HG03571 (cell line): ENCODE results near the gene DLGAP1.

Experiments used
- ATAC-seq: cut with Tn5 transposase; IDR thresholded peaks from one replicate; pipeline ENCODE4 v1.9.1; 2021; ENCODE audit not compliant: unreplicated experiment

Gene DLGAP1

DNA sequence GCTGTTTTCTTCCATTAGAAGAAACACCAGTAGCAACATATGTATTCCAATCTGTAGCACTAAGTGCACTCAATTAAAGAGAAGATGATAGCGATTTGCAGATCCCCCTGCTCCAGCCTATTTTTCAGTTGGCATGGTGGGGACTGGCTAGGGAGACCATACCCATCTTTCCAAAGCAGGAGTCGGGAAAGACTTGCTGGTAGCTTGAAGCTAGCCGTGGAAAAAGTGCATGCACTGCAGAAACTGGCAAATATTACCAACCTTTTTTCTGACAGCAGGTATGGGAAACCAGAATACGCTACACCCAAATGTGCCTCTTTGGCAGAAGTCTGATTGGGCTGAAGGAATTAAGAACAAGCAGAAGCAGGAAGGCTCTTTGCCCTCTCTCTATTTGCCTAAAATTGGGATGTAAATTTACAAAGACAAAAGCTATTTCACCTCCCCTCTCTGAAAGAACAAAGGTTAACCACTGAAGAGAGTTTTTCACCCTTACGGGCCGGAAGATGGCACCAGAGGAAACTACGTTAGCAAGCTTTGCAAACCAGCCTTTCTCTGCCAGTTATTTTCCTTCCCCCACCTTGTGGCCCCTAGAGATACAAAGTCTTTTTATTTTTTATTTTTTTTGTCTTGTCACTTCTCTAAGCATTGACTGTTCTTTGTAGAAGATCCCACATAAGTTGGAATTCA lies 273.1 kb downstream of the DLGAP1 start:
- ATAC-seq: no peak

DNA sequence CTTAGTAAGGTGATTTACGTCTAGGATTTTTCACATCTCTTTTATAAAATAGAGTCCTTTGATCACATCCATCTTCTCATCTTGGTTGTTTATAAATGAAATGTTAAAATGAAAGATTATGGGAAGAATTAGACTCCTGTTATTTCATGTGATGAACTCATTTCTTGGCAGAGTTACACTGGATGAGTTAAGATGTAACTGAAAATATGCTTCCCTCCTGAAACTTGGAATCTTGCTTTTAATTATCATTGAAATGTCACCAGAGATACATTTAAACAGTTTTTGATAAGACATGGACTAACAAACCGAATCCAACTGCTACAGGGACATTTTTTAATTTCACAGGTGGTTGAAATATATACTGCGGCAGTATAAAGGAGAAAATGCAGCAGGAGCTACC lies 274.0 kb downstream of the DLGAP1 start:
- no peak for ATAC-seq

- ATAC-seq: no peak
These were observed 282.7 kb downstream of the DLGAP1 start for GRCh38 chr18:4172196-4173100.

DNA sequence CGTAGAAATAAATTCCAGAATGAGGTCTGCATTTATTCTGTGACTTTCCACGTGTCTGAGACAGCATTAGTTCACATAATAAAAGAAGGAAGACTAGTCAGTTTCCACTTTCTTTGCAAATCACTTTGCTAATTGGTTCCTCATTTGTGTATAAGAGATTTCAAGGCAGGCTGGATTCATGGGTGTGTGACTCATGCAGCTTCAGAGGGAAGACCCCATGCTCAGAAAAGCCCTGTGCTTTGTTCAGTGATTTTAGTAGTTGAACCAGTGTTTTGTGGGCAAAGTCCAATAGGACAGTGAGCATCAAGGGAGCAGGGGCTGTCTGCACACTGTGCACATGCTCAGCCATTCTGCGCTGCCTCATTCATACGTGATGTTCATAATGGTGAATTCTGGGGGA lies 297.8 kb downstream of the DLGAP1 start:
- ATAC-seq: no peak

DNA sequence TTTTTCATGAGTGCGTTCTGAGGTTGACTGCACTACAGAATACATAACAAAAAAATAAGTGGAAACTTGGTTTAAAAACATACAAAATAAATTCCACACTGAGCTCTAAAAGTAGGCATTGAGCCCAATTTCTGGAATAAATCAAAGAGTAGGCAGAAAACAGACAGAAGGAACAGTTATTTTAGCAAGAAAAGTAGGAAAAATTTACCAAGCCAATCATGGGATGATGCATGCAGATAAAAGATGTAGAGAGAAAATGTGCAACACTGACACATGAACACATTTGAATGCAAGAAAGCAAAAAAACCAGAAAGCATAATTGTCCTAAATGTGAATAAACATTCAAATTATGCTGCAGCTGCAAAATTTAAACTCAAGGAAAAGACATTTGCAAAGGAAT lies 308.3 kb downstream of the DLGAP1 start:
- no peak for ATAC-seq

DNA sequence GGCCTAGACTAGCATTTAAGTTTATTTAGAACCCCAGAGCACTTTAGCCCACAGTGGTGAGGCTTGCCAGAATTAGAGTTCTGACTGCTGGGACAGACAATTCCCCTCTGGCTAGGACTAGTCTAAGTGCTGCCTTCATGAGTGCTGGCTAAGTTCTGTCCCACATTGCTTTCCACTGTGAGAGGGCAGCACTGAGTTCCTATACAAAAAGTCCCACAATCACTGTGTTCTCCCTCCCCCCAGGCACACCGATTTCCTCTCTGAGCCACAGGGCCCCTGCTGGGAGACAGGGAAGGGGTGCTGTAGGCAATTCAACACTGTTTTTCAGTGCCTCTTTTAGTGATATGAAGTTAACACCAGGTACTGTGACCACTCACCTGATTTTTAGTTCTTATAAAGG lies 310.9 kb downstream of the DLGAP1 start:
- no peak for ATAC-seq

DNA sequence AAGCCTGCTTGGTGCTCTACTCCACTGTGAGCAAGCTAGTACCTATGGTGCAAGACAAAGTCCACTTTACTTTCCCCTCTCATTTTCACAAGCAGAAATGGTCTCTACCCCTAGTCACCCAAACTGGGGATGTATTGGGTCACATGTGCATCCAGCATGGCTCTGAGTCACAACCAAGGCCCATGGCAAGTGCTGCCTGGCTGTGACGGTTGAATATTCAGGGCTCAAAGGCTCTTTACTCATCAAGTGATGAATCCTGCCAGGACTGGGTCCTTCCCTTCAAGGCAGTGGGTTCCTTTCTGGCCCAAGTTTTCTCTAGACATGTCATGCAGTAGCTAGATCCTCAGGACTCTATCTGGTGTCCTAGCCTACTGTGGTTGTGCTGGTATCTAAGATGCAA lies 311.5 kb downstream of the DLGAP1 start:
- no peak for ATAC-seq

DNA sequence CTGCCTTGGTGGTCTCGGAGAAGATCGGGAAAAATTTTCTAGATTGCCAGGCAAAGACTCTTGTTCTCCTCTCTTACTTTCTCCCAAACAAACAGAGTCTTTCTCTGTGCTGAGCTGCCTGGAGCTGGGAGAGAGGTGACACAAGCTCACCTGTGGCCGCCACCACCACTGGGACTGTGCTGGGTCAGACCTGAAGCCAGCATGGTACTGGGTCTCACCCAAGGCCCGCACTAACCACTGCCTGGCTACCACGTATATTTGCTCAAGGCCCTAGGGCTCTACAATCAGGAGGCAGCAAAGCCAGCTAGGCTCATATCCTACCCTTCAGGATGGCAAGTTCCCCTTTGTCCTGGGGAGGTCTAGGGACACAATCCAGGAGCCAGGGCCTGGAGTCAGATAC lies 312.2 kb downstream of the DLGAP1 start:
- no peak for ATAC-seq

DNA sequence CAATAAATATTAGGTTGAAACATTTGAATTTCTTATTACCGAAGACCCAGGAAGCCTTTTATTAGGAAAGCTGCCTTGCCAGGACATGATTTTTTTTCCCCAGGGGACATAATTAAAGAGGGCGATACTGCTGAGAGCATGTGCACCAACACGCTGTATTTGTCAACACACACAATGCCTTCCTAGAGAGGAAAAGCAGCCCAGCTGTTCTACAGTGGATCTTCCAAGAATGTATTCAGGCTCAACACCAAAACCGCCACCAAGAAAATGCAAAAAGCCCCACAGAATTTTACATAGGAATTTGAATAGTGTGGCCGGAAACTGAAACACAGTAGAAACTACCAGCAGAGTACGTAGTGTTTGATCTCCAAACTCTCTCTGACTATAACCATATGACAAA lies 320.4 kb downstream of the DLGAP1 start:
- ATAC-seq: no peak

DNA sequence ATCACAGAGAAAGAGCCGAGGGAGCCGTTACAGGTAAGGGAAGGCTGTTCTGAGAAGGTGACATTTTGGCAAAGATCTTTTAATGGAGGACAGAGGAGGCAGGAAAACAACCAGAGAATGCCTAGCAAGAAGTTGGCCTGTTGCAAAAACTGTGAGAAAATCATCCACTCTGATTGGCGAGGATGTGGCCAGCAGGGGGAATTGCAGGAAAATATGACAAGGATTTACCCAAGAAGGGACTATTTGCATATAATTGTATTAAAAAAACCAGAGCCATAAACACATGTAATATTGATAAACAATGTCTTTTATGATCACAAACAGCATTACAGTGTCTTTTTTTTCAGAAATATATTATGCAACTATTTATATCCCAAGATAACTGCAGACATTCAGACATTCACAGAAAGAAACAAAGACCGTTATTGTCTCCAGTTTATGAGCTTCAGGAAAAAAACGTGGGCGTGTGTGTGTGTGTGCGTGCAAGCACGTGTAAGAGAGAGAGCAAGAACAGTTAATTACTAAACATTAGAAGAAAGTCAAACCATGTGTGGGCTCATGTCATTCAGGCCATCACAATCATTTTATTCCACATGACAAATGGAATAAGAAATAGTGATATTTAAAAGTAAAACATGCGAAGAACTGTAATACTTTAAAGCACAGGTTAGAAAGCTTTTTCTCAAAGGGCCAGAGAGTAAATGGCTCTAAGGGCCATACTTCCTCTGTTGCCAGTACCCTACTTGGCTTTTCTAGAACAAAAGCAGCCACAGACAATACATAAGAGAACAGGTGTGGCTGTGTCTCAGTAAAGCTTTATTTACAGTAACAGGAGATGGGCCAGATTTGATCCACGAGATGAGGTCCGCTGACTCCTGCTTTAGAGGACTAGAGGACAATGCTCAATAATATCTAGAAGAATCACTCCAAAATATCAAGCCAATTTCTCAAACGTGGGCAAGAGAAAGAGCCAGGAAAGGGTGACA lies 324.1 kb downstream of the DLGAP1 start:
- no peak for ATAC-seq

DNA sequence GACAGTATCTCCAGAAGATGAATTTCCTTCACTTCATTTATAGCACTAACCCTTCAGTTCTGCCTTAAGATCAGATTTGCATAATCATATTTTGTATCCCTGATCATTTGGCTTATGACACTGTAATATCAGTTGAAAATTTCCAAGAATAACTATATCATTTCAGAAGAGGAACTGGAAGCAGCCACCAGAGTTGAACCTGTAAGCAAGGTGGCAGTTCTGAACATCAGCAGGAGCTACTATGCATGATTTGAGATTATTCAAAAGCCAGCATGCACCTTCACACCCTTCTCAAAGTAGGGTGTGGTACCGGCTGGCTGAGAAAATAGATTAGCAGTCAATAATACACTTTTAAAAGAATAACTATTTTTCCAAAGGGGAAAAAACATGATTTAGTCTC lies 328.2 kb downstream of the DLGAP1 start:
- no peak for ATAC-seq

- no peak for ATAC-seq
These were observed 329.4 kb downstream of the DLGAP1 start for GRCh38 chr18:4125627-4126230.

DNA sequence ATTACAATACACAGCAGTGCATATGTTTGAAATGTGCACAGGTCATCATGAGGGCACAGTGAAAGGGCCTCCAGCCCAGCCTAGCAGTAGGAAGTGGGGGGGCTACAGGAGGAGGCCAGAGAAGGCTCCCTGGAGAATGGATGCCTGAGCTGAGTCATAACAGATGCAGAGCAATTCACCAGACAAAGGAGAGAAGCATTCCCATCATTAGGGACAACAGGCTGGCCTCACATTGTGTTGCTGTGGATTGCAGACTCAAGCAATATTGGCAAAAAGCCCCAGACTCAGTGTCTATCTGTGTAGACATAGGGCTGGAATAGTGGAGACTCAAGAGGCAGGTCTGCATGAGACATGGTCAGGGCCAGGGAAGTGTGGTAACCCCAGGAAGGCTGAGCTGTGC lies 329.9 kb downstream of the DLGAP1 start:
- no peak for ATAC-seq

DNA sequence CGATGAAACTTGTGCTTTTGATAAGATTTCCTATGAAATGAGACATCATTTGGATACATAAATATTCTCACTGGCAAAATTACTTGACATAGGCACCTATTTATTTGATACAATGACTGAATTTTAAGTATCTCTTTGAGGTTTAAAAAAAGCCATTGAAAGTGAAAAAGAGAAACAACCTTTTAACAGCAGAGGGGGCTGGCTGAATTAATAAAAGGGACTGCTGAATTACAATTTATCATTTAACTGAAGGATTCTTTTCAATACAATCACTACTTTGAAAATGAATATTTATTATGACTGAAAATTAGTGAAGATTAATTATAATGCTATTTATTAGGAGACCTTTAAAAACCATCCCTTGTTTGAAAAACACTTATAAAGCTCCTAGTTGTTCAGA lies 335.3 kb downstream of the DLGAP1 start:
- no peak for ATAC-seq

GRCh38 chr18:4119127-4119648 lies 335.9 kb downstream of the DLGAP1 start:
- no peak for ATAC-seq

DNA sequence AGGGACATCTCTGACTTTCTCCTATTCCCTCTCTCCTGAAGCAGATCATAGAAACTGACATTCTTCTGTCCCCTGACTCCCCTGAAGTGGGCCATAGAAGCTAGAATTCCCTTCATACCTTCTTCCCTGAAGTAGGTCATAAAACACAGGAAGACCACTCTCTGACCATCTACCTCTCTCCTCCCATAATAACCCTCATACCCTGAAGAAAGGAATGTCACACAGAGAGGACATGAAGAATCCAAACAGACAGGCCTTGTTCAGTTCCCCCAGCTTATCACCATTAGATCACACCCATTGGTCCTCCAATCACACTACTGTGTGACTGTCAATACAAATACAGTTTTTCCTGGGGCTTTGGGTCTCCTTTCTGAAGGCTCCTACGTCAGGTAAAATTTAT lies 347.1 kb downstream of the DLGAP1 start:
- ATAC-seq: no peak

- ATAC-seq: no peak
These were observed 348.0 kb downstream of the DLGAP1 start for GRCh38 chr18:4107049-4107467.

GRCh38 chr18:4106407-4107033 lies 348.6 kb downstream of the DLGAP1 start:
- peak; percentile 68 for ATAC-seq

DNA sequence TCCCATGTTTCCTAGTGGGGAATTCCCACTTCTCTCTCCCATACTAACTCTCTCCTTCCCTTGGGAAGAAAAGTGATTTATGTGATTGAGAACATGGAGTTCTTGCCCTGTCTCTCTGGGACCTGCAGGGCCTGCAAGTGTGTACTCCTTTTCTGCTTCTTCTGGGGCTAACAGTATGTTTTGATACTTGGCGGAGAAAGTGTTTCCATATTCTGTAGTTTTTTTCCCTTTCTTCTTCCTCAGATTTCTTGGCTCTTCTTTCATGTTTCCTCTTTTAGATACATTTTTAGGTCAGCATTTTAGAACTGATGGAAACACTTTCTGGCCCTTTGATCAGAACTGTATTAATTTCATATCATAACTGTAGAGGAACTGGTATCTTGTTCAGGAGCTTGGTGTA lies 352.2 kb downstream of the DLGAP1 start:
- no peak for ATAC-seq

DNA sequence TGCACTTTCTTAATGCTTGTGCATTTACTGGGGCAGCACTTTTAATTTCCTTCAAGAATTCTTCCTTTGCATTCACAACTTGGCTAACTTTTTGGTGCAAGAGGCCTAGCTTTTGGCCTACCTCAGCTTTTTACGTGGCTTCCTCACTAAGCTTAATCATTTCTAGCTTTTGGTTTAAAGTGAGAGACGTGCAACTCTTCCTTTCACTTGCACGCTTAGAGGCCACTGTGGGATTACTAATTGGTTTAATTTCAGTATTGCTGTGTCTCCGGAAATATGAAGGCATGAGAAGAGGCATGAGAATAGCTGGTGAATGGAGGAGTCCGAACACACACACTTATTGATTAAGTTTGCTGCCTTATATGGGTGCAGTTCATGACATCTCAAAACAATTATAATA lies 354.1 kb downstream of the DLGAP1 start:
- no peak for ATAC-seq
